Fibroblast of pulmonary artery (primary cell): Measurements from ENCODE around the gene LETMD1.
"Not testable (repeated sequence)": the region's sequence is repeated elsewhere in the genome, so short reads cannot be mapped to it uniquely, and the experiment has no call there.

ENCODE experiments used
- DNase-seq: peaks from one replicate; pipeline ENCODE4 v3.0.0-alpha.2; 2010; ENCODE audit warnings: low read depth
- H3K4me3 ChIP-seq: replicated peaks from 2 replicates; pipeline ENCODE4 v1.5.1; 2011; ENCODE audit warnings: low read depth, mild to moderate bottlenecking, control low read depth, low read length, moderate library complexity
- CTCF ChIP-seq: IDR thresholded peaks from 2 replicates; pipeline ENCODE4 v1.5.1; 2011; ENCODE audit warnings: mild to moderate bottlenecking, control low read depth, low read length, inconsistent platforms; ENCODE audit errors: missing control alignments

LETMD1 gene

DNA sequence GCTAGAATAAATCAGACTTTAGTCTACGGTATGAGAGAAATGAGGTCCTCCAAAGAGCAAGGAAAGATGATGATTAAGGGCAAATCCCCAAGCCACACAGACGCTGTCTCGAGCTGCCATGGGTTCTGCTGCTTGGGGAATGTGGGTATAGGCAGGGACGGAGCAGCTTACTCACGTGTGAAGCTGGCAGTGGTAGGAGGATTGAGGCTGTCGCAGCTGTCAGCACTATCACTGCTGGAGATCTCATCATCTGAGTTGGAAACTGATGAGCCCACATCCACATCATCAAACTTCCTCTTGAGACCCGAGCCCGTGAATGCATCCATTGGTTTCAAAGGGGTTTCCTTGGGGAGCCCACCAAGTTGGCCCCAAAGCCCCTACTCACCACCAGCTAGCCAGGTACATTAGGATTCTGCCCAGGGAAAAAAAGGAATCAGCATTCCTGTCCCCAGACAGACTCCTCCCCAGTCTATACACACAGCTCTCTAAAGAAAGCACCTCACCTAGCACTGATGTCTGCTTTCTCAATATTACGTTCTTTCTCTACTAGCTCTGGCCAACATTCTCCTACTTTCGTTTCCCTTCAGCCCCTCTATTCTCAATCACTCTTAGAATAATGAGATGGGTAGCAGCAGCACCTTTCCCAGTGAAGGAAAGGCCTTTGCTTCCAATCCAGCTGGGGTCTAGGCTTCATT lies 28.3 kb downstream of the LETMD1 start:
- no peak for TF ChIP-seq CTCF
- DNase-seq: no peak
- no peak overlapping the region for H3K4me3 ChIP-seq

DNA sequence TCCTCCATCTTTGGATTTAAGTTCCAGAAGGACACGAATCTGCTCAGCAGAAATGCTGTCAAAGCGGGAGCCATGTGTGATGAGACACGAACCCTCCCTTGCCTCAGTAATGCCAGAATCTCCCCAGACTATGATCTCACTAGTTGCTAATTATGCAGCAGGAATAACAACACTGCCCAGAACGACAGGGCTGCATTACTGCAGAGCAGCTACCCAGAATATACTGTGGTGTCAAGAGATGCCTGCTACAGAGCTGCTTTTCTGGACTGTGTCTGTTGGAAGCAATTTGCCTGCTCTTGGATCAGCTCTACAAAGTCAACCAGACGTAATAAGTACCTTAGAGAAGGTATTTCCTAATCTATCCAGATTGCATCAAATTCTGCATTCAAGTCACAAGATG lies 29.8 kb downstream of the LETMD1 start:
- TF ChIP-seq CTCF: no peak
- no peak overlapping the region for H3K4me3 ChIP-seq
- no peak for DNase-seq

DNA sequence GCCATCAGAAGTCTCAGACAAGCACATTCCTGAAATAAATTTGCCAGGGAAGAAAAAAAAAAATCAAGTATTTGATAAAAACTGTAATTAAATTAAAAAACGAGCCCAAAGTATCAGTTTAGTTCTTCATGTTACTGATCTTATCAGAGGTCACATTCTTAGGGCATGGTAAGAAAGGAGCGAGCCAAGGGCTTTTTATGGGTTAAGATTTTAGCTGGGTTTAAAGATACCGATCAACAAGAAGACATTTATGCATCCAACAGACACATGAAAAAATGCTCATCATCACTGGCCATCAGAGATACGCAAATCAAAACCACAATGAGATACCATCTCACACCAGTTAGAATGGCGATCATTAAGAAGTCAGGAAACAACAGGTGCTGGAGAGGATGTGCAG lies 30.2 kb downstream of the LETMD1 start:
- DNase-seq, H3K4me3 ChIP-seq: not testable (repeated sequence)

- not testable (repeated sequence) for H3K4me3 ChIP-seq, DNase-seq
Measured at GRCh38 chr12:51078866-51079265, 30.7 kb downstream of the LETMD1 start.

DNA sequence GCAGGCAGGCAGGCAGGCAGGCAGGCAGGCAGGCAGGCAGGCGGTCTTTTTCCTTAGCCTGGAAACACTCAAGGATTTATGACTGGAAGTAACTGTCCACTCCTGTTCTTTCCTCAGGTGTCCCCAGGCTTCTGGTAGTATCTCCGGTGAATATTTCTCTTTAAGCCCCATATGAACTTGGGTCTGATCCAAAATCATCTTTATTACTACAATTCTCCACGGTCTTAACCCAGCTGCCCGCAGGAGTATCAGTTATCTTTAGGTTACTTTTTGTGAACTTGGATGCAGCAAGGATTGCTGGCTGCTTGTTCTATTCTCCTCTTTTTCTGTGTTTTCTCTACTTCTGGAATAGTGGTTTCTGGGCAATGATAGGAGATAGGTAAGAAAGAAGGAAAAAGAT lies 32.0 kb downstream of the LETMD1 start:
- no peak for DNase-seq
- TF ChIP-seq CTCF: no peak
- no peak overlapping the region for H3K4me3 ChIP-seq

- no peak for DNase-seq
- no peak overlapping the region for H3K4me3 ChIP-seq
- TF ChIP-seq CTCF: no peak
Measured at GRCh38 chr12:51081421-51081820, 33.3 kb downstream of the LETMD1 start.

GRCh38 chr12:51082561-51083125 lies 34.5 kb downstream of the LETMD1 start:
- peak overlapping the region; percentile 90 for H3K4me3 ChIP-seq
- peak; percentile 42 for DNase-seq
- no peak for TF ChIP-seq CTCF

DNA sequence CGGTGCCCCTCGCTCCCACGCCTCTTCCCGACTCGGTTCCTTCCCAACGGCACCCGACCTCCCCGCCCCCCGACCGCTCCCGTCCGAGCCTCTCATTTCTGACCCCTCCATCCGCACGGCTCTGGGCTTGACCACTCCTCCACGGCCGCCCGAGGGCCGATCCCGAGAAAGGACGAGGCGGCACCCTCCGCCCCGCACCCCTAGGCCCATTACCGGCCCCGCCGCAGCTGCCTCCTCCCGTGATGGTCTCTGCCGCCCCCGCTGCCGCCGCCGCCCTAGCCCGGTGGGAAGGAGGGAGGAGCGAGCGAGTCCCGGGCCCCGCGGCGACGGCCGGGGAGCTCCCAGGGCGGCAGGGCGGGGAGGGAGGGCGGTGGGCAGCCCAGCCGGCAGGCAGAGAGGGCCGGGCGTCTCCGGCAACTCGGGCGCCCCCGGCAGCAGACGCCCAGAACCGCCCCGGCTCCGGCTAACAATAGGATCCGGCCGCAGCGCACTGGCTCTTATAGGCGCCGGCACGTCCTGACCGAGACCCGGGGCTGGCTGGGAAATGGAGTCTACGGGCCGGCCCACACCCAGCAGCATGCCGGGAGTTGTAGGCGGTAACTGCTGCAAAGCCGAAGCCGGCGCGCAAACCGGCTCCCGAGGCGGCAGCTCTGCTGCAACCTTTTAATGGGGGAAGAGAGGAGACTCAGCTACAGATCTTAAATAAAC lies 35.2 kb downstream of the LETMD1 start, which contains the start of gene CSRNP2:
CSRNP2 (minus strand) TSS at position 471 of the 708 bp plus-strand sequence. CDS start 7,035 bp downstream, outside the sequence.
- peak within 1 kb of the TSS; percentile 90 for H3K4me3 ChIP-seq

More for the DNA sequence above, 35.2 kb downstream of the LETMD1 start, which contains the start of gene CSRNP2:
- TF ChIP-seq CTCF: no peak
- peak; percentile 97 for DNase-seq
